A549 treated with Hydrocortisone at 1 μM for 4 hours (cell line): ENCODE results near the gene RHOBTB1. TPM values are rescaled to one million over a fixed set of nuclear protein-coding genes. Genes with fewer than 3 reads are reported as not detected.

Experiments used
- total RNA-seq: library from RNA; stranded (reverse); fragments of 200-300 nt; extraction: Qiagen RNA extraction; gene quantifications from 5 replicates; pipeline ENCODE4 v1.2.3, GENCODE V29; 2022

RHOBTB1 gene
- 11.3 to 17.4 TPM (median 13.9 TPM) in 5 replicates for total RNA-seq

GRCh38 chr10:60944058-60944909 lies at the start of gene RHOBTB1:
Gene RHOBTB1 (minus strand): TSS chr10:60944185. CDS start chr10:60911542, 32,643 bp downstream.

Other genes starting within 250 kb of the RHOBTB1 start
- gene CDK1, start 165.7 kb downstream of the RHOBTB1 start, total RNA-seq, result 82.4 to 105 TPM (median 90.7 TPM) in 5 replicates